Measurements from ENCODE around the gene CCNYL1. TPM values are rescaled to one million over a fixed set of nuclear protein-coding genes. Genes with fewer than 3 reads are reported as not detected.

The CCNYL1 gene
- total and polyA plus RNA-seq, 2 experiments from 2014 or later = 13.7 to 17.6 TPM

GRCh38 chr2:207729465-207729998 lies 18.1 kb downstream of the CCNYL1 start:
- H3K9me3 ChIP-seq (ENCODE audit: low read depth) = no peaks in the 10 kb centered on the region
- no peak overlapping the region for H2AFZ ChIP-seq
- H3K4me1 ChIP-seq (ENCODE audit: insufficient read depth) = no peaks in the 10 kb centered on the region
- H3K27me3 ChIP-seq = no peaks in the 10 kb centered on the region
- WGBS (ENCODE audit: low lambda C conversion rate, missing lambda C conversion rate) = 94% methylated on average over 8 of the region's 8 CpGs
- no peak overlapping the region for H3K4me3 ChIP-seq
- no peaks in the 10 kb centered on the region for H4K20me1 ChIP-seq (ENCODE audit: insufficient read depth, poor library complexity, severe bottlenecking)
- no peak overlapping the region for H3K27ac ChIP-seq
- TF ChIP-seq CTCF (IDR thresholded peaks at IDR 0.05; ENCODE audit: poor library complexity) (no peak), EZH2phosphoT487 (IDR thresholded peaks at IDR 0.05; ENCODE audit: low read depth, severe bottlenecking, unreplicated experiment) (no peak), EZH2 (IDR thresholded peaks at IDR 0.05; ENCODE audit: borderline replicate concordance) (no peak)
- no peak for DNase-seq (ENCODE audit: low spot score)
- H3K4me2 ChIP-seq = no peak overlapping the region
- no peaks in the 10 kb centered on the region for H3K36me3 ChIP-seq (replicated peaks; ENCODE audit: insufficient read depth, low read depth)
- H3K79me2 ChIP-seq = peaks cover 5% of the 10 kb centered on the region
- H3K9me2 ChIP-seq (replicated peaks; ENCODE audit: insufficient read depth) = no peaks in the 10 kb centered on the region

GRCh38 chr2:207731138-207731537 lies 19.7 kb downstream of the CCNYL1 start:
- 95% methylated on average over 1 of the region's 1 CpG for WGBS (ENCODE audit: low lambda C conversion rate, missing lambda C conversion rate)
- Histone ChIP-seq H3K36me3 (replicated peaks; ENCODE audit: insufficient read depth, low read depth) (no peaks in the 10 kb centered on the region), H2AFZ (no peak overlapping the region), H3K27me3 (no peaks in the 10 kb centered on the region), H3K4me3 (no peak overlapping the region), H4K20me1 (ENCODE audit: insufficient read depth, poor library complexity, severe bottlenecking) (no peaks in the 10 kb centered on the region), H3K9me2 (replicated peaks; ENCODE audit: insufficient read depth) (no peaks in the 10 kb centered on the region), H3K4me2 (no peak overlapping the region), H3K79me2 (peaks cover 5% of the 10 kb centered on the region), H3K27ac (no peak overlapping the region), H3K9me3 (ENCODE audit: low read depth) (no peaks in the 10 kb centered on the region), H3K4me1 (ENCODE audit: insufficient read depth) (no peaks in the 10 kb centered on the region)
- no peak for TF ChIP-seq CTCF (IDR thresholded peaks at IDR 0.05; ENCODE audit: poor library complexity)
- no peak for TF ChIP-seq EZH2phosphoT487 (IDR thresholded peaks at IDR 0.05; ENCODE audit: low read depth, severe bottlenecking, unreplicated experiment)
- TF ChIP-seq EZH2 (IDR thresholded peaks at IDR 0.05; ENCODE audit: borderline replicate concordance) = no peak
- DNase-seq (ENCODE audit: low spot score) = no peak

GRCh38 chr2:207733597-207734240 lies 22.3 kb downstream of the CCNYL1 start:
- no peak overlapping the region for H3K4me3 ChIP-seq
- no peaks in the 10 kb centered on the region for H3K27me3 ChIP-seq
- H3K79me2 ChIP-seq = no peaks in the 10 kb centered on the region
- TF ChIP-seq EZH2phosphoT487 (IDR thresholded peaks at IDR 0.05; ENCODE audit: low read depth, severe bottlenecking, unreplicated experiment) = no peak
- TF ChIP-seq CTCF (IDR thresholded peaks at IDR 0.05; ENCODE audit: poor library complexity) = no peak
- no peaks in the 10 kb centered on the region for H3K9me2 ChIP-seq (replicated peaks; ENCODE audit: insufficient read depth)
- DNase-seq (ENCODE audit: low spot score) = no peak
- H3K4me1 ChIP-seq (ENCODE audit: insufficient read depth) = no peaks in the 10 kb centered on the region
- H3K27ac ChIP-seq = no peak overlapping the region
- H2AFZ ChIP-seq = no peak overlapping the region
- H3K9me3 ChIP-seq (ENCODE audit: low read depth) = no peaks in the 10 kb centered on the region
- no peaks in the 10 kb centered on the region for H3K36me3 ChIP-seq (replicated peaks; ENCODE audit: insufficient read depth, low read depth)
- 86% methylated on average over 2 of the region's 2 CpGs for WGBS (ENCODE audit: low lambda C conversion rate, missing lambda C conversion rate)
- H4K20me1 ChIP-seq (ENCODE audit: insufficient read depth, poor library complexity, severe bottlenecking) = no peaks in the 10 kb centered on the region
- no peak overlapping the region for H3K4me2 ChIP-seq
